ENCODE results near the gene GNB1.

DNA sequence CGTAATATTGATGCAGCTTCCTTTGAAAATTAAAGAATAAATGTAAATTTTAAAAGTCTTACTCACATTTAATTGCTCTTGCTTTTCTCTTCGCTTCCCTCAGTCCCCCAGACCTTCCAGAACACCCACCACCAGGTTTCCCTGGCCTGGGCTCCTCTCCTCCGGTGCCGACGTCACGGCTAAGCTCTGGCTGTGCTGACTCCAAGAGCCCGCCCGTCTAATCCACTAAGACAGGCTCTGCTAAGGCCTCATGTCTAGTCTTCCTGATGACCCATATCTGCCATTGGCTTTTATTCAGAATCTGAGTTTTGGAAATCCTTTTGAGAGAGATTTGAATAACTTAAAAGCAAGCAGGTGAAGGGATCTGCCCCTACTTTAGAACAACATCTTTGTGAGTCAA, 58.7 kb downstream of the GNB1 start:
- TF ChIP-seq POLR2AphosphoS5 (IDR thresholded peaks at IDR 0.05; ENCODE audit: insufficient read depth in 1 of 2, low read depth in 1 of 2) (no peak), POLR2A (IDR thresholded peaks at IDR 0.05) (no peak)
- TF ChIP-seq, protein P1, sequence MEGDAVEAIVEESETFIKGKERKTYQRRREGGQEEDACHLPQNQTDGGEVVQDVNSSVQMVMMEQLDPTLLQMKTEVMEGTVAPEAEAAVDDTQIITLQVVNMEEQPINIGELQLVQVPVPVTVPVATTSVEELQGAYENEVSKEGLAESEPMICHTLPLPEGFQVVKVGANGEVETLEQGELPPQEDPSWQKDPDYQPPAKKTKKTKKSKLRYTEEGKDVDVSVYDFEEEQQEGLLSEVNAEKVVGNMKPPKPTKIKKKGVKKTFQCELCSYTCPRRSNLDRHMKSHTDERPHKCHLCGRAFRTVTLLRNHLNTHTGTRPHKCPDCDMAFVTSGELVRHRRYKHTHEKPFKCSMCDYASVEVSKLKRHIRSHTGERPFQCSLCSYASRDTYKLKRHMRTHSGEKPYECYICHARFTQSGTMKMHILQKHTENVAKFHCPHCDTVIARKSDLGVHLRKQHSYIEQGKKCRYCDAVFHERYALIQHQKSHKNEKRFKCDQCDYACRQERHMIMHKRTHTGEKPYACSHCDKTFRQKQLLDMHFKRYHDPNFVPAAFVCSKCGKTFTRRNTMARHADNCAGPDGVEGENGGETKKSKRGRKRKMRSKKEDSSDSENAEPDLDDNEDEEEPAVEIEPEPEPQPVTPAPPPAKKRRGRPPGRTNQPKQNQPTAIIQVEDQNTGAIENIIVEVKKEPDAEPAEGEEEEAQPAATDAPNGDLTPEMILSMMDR (IDR thresholded peaks at IDR 0.05), result no peak

Measured in vagina (tissue), 2 donors.